ENCODE data around the gene TPRN. TPM values are rescaled to one million over a fixed set of nuclear protein-coding genes. Genes with fewer than 3 reads are reported as not detected.

Gene TPRN
- total and polyA plus RNA-seq, 9 of the 15 experiments (the other 6 are each of a cell fraction or from before 2014, with no cell fraction given): 0.31 to 31.9 (median 4.4) TPM

- TF ChIP-seq TAF1 (IDR thresholded peaks at IDR 0.05; ENCODE audit: control insufficient read depth, extremely low read depth, insufficient read depth, low read length, severe bottlenecking) (no peak), CCAR2 (IDR thresholded peaks at IDR 0.05; ENCODE audit: low read depth, low read length) (no peak), MTA3 (IDR thresholded peaks at IDR 0.05; ENCODE audit: borderline replicate concordance) (peak; percentile 87; the same call in 1 of the 2 replicates), TSHZ1 (CRISPR knock-in tag; IDR thresholded peaks at IDR 0.05) (no peak), SMARCE1 (IDR thresholded peaks at IDR 0.05) (no peak), SIRT6 (IDR thresholded peaks at IDR 0.05; ENCODE audit: low read depth, low read length) (peak; percentile 95), STAT5A (IDR thresholded peaks at IDR 0.05; ENCODE audit: borderline replicate concordance, low read length) (no peak), NFIC (IDR thresholded peaks at IDR 0.05) (no peak), SPI1 (IDR thresholded peaks at IDR 0.05; ENCODE audit: borderline replicate concordance, low read depth, low read length) (peak; percentile 59; the same call in 1 of the 2 replicates), ZNF830 (CRISPR knock-in tag; IDR thresholded peaks at IDR 0.05) (no peak), ZNF444 (CRISPR knock-in tag; IDR thresholded peaks at IDR 0.05) (no peak), TBP (optimal IDR thresholded peaks at IDR 0.05; ENCODE audit: low read depth, low read length) (no peak), MECOM (CRISPR knock-in tag; IDR thresholded peaks at IDR 0.05) (no peak), FOXP4 (CRISPR knock-in tag; IDR thresholded peaks at IDR 0.05; ENCODE audit: borderline replicate concordance) (no peak), SLC30A9 (CRISPR knock-in tag; IDR thresholded peaks at IDR 0.05) (no peak), ASH1L (IDR thresholded peaks at IDR 0.05; ENCODE audit: borderline replicate concordance, low read depth, partially characterized antibody) (no peak)
Measured at GRCh38 chr9:137243626-137244485, 43.3 kb upstream of the TPRN start (continued).
